SK-N-MC (cell line): ENCODE data around the gene ATXN7L1.
A peak's percentile ranks its signal among the peaks of the same experiment; 100 is the strongest.

Experiments used
- DNase-seq: peaks from one replicate; pipeline ENCODE4 v3.0.0-alpha.2; 2011; ENCODE audit warnings: low read depth, low spot score
- H3K27ac ChIP-seq: fragments of 200-600 bp; sonication (generic); 2 replicates; pipeline ENCODE4 v1.5.1; 2016; ENCODE audit warnings: mixed run types
- H3K36me3 ChIP-seq: fragments of 200-600 bp; sonication (generic); 2 replicates; pipeline ENCODE4 v1.6.1; 2017; ENCODE audit warnings: antibody characterized with exemption, low read length, mixed read lengths; ENCODE audit not compliant: insufficient read depth
- H3K4me3 ChIP-seq: fragments of 200-600 bp; sonication (generic); 2 replicates; pipeline ENCODE4 v1.5.1; 2016
- H3K9ac ChIP-seq: fragments of 200-600 bp; sonication (generic); 2 replicates; pipeline ENCODE4 v1.8.0; 2017; ENCODE audit warnings: mixed run types, mixed read lengths; ENCODE audit not compliant: insufficient read length
- H3K9me3 ChIP-seq: fragments of 200-600 bp; sonication (generic); 2 replicates; pipeline ENCODE4 v1.6.1; 2017; ENCODE audit warnings: low read depth, mild to moderate bottlenecking, antibody characterized with exemption, low read length, moderate library complexity, mixed read lengths
- EZH2 ChIP-seq: fragments of 200-600 bp; sonication (generic); IDR thresholded peaks from one replicate; pipeline ENCODE4 v1.6.1; 2017; ENCODE audit warnings: antibody characterized with exemption
- FOXP2 ChIP-seq: optimal IDR thresholded peaks from 2 replicates; pipeline ENCODE3; 2011; ENCODE audit warnings: mild to moderate bottlenecking, moderate library complexity; ENCODE audit not compliant: insufficient read depth; ENCODE audit errors: extremely low read length, control extremely low read depth
- POLR2AphosphoS5 ChIP-seq: IDR thresholded peaks from 2 replicates; pipeline ENCODE4 v1.6.1; 2012; ENCODE audit warnings: mild to moderate bottlenecking, low read depth, low read length, borderline replicate concordance

The ATXN7L1 gene

DNA sequence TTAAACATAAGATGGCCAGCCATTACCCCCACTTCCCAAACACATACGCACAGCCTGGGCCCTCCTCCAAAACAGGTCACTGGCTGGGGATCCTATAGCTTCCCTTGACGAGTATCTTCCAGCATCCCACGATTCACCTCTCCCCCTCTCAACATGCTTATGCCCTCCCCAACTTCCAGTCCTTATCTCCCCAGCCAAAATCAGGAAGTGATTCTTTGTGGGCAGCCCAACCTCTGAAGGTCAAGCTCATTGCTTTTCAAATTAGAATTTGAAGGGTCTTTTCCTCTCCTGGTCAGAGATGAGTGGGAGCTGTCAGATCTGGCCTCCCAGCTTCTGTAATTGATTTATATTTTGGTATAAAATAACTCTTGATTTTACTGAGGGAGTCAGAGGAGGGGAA, 133.6 kb downstream of the ATXN7L1 start:
- no peak overlapping the region for H3K9ac ChIP-seq
- H3K36me3 ChIP-seq, result no peaks in the 10 kb centered on the region
- DNase-seq, result no peak
- H3K4me3 ChIP-seq, result no peak overlapping the region
- no peaks in the 10 kb centered on the region for H3K9me3 ChIP-seq
- no peak for TF ChIP-seq POLR2AphosphoS5
- no peak for TF ChIP-seq FOXP2
- no peak for TF ChIP-seq EZH2
- H3K27ac ChIP-seq, result no peak overlapping the region

DNA sequence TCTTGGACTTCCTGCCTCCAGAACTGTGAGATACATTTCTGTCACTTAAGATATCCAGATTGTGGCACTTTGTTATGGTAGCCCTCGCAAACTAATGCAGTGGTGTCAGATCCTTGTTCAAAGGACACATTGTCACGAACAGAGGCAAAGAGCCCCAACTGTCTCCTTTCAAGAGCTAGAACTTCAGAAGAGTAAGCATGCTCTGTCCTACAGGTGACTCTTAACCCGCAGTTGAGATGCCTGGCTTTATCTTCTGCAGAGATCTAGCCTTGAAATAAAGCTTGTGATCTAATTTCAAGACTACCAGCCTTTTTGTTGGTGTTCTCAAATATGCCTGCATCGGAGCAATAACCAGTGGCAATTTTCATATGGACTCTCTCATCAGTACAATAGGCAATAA, 134.4 kb downstream of the ATXN7L1 start:
- TF ChIP-seq POLR2AphosphoS5 (no peak), EZH2 (no peak), FOXP2 (no peak)
- Histone ChIP-seq H3K36me3 (no peaks in the 10 kb centered on the region), H3K27ac (no peak overlapping the region), H3K4me3 (no peak overlapping the region), H3K9me3 (no peaks in the 10 kb centered on the region), H3K9ac (no peak overlapping the region)
- no peak for DNase-seq

DNA sequence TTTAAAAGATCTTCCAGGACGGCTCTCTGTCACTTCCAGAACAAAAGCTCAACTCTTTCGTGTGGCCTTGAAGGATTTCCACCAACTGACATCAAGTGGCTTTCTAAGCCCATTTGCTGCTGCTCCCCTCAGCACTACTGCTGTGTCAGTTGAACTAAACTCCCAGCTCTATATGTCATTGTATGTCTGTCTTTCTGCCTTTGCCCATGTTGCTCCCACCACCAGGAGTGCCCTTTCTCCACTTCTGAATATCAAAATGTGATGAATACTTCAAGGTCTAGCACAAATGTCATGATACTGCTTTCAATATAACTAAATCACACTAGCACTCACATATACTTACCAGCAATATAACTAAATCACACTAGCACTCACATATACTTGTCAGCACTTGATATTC, 138.3 kb downstream of the ATXN7L1 start:
- H3K9me3 ChIP-seq, result no peaks in the 10 kb centered on the region
- no peak for DNase-seq
- TF ChIP-seq EZH2 (no peak), POLR2AphosphoS5 (no peak), FOXP2 (no peak)
- no peaks in the 10 kb centered on the region for H3K36me3 ChIP-seq
- no peak overlapping the region for H3K9ac ChIP-seq
- H3K27ac ChIP-seq, result no peak overlapping the region
- no peak overlapping the region for H3K4me3 ChIP-seq

DNA sequence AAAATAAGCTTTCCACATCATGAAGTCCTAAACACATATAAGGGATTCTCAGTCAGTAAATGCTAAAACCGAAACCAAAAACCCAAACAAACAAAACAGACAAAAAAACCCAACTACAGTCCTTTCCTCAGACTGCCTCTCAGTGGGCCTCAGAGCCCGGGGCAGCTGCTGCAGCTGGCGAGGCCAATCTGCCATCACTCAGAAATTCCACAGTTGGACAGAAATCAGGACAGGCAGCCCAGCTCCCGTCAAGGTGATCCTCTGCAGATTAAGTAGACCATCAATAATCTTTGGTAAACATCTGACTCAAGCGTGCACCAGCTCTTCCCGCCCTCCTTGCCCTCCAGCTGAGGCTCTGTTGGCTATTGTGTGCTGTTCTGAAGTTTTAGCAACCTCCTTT, 142.2 kb downstream of the ATXN7L1 start:
- no peak for TF ChIP-seq POLR2AphosphoS5
- TF ChIP-seq FOXP2, result no peak
- TF ChIP-seq EZH2, result no peak
- no peak overlapping the region for H3K27ac ChIP-seq
- H3K4me3 ChIP-seq, result no peak overlapping the region
- no peak overlapping the region for H3K9ac ChIP-seq
- DNase-seq, result no peak
- no peaks in the 10 kb centered on the region for H3K36me3 ChIP-seq
- H3K9me3 ChIP-seq, result no peaks in the 10 kb centered on the region

DNA sequence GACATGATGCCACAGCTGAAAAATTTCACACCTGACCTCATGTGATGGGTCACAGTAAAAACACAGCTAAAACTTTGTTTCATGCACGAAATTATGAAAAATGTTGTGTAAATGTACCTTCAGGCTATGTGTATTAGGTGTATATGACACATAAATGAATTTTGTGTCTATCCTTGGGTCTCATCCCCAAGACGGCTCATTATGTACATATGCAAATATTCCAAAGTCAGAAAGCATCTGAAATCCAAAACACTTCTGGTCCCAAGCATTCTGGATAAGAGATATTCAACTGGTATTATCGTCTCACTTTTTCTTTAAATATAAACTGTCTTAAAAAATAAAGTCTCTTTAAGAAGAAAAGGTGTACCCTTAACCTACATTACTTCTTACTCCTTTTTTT, 145.4 kb downstream of the ATXN7L1 start:
- no peaks in the 10 kb centered on the region for H3K9me3 ChIP-seq
- no peak overlapping the region for H3K9ac ChIP-seq
- DNase-seq, result no peak
- TF ChIP-seq EZH2 (no peak), FOXP2 (no peak), POLR2AphosphoS5 (no peak)
- H3K4me3 ChIP-seq, result no peak overlapping the region
- no peaks in the 10 kb centered on the region for H3K36me3 ChIP-seq
- no peak overlapping the region for H3K27ac ChIP-seq

DNA sequence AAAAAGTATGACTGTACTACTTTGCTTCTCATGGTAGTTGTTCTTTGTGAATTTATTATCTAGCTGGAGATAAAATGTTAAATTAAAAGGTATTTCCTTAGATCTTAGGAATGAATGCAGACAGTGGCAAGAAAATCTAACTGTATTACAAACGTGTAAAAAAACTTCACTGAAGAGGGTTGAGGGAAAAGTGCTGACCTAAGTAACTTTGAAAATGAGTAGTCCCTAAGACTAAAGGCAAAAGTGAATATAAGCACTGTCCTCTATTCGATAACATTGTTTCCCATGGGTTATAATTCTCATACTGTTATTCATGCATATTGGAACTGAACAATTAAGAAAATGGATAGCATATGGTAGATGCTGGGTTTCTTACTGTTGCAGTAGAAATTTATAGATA, 148.4 kb downstream of the ATXN7L1 start:
- no peak overlapping the region for H3K4me3 ChIP-seq
- DNase-seq, result no peak
- H3K9ac ChIP-seq, result no peak overlapping the region
- TF ChIP-seq EZH2 (no peak), POLR2AphosphoS5 (no peak), FOXP2 (no peak)
- H3K36me3 ChIP-seq, result no peaks in the 10 kb centered on the region
- no peaks in the 10 kb centered on the region for H3K9me3 ChIP-seq
- peak overlapping the region; percentile 22; the same call in 1 of the 2 replicates for H3K27ac ChIP-seq

DNA sequence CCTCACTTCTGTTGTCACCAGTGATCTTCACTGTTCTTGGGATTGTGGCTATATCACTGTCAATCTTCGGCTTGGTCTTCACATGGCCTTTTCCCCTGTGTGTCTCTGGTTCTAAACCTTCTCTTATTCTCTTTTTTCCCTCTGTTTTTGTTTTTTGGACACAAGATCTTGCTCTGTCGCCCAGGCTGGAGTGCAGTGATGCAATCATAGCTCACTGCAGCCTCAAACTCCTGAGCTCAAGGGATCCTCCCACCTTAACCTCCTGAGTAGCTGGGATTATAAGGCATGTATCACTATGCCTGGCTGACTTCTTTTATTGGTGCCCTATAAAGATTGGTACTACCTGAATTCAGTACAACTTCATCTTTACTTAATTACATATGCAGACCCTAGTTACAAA, 151.7 kb downstream of the ATXN7L1 start:
- Histone ChIP-seq H3K36me3 (no peaks in the 10 kb centered on the region), H3K27ac (no peak overlapping the region), H3K9ac (no peak overlapping the region), H3K4me3 (no peak overlapping the region), H3K9me3 (no peaks in the 10 kb centered on the region)
- TF ChIP-seq FOXP2 (no peak), POLR2AphosphoS5 (no peak), EZH2 (no peak)
- DNase-seq, result no peak

DNA sequence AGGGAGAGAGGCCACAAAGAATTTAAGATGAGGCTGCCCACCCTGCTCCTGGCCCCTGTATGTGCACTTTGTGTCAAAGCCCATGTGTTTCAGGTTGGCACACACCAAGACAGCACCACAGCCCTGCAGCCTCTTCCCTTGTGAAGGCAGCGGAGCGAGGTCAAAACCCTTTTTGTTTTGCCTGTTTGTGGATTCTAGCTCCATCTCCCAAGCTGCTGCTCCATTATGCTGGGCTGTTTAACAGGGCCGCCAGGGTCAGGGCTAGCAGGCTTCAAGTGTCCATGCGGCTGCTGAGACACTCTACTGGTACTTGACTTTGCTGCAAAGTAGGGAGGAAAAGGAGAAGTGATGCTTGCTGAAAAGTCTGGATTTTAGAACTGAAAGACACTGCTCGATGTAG, 152.8 kb downstream of the ATXN7L1 start:
- DNase-seq, result no peak
- Histone ChIP-seq H3K36me3 (no peaks in the 10 kb centered on the region), H3K4me3 (no peak overlapping the region), H3K27ac (no peak overlapping the region), H3K9ac (no peak overlapping the region), H3K9me3 (no peaks in the 10 kb centered on the region)
- TF ChIP-seq POLR2AphosphoS5 (no peak), FOXP2 (no peak), EZH2 (no peak)

DNA sequence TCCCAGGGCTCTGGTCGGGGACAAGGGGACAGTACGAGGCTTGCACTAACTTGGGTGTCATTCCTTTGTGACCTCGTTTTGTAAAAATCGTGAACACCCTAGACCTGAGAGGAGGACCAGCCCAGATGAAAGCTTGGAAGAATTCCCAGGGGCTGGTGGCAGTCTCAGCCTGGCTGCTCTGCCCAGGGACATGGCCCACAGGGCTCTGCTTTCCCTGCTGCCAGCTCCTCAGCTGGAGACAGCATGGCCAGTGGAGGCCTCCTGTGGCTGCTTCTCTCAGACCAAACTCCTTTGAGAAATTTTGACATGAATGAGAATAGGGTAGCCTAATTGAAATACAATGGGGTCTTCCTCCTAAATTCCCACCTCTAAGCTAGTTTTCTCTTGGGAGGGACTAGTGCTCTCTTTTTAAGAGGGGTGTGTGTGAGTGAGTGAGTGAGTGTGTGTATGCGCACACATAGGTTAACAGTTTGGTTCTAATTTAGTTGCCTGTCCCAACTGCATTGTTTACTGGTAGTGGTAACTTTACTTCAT, 154.8 kb downstream of the ATXN7L1 start:
- H3K27ac ChIP-seq, result no peak overlapping the region
- no peak overlapping the region for H3K4me3 ChIP-seq
- TF ChIP-seq POLR2AphosphoS5 (no peak), EZH2 (no peak), FOXP2 (no peak)
- H3K36me3 ChIP-seq, result no peaks in the 10 kb centered on the region
- no peaks in the 10 kb centered on the region for H3K9me3 ChIP-seq
- H3K9ac ChIP-seq, result no peak overlapping the region
- DNase-seq, result no peak

DNA sequence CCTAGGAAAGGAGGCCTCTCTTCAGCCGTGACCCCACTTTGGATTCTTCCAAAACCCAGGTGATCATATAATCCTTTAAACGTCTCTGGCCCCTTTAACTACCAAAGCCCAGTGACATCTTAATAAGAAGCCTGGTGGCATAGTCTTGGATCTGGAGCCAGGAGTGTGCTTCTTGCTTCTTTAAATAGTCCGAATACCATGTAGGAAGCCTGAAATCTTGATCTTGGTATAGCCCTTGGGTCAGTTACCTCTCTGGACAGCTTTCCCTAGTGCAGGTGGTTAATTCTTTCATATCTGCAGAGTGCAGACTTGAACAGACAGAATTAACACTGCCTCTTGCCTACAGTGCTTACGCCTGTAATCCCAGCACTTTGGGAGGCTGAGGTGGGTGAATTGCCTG, 156.5 kb downstream of the ATXN7L1 start:
- H3K27ac ChIP-seq, result no peak overlapping the region
- H3K9ac ChIP-seq, result no peak overlapping the region
- H3K4me3 ChIP-seq, result no peak overlapping the region
- TF ChIP-seq POLR2AphosphoS5, result no peak
- TF ChIP-seq FOXP2, result no peak
- TF ChIP-seq EZH2, result no peak
- no peaks in the 10 kb centered on the region for H3K36me3 ChIP-seq
- no peaks in the 10 kb centered on the region for H3K9me3 ChIP-seq
- no peak for DNase-seq

DNA sequence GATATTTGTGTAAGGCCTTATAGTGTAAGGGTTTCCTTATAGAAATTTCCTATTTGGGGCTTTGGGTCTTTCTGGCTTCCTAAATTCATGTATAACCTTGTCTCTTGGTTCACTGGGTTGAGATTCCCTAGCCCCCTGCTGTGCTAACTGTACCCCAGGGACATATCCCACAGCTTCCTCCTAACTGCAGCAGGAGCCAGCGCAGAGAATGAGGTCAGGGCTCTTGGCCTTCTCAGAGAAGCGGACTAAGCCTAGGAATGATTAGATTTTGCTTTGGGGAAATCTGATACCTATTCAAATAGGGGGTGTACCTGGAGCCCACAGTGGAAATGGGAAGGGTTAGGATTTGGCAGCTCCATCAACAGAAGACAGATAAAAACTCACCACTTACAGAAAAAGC, 157.0 kb downstream of the ATXN7L1 start:
- no peak overlapping the region for H3K27ac ChIP-seq
- no peak overlapping the region for H3K9ac ChIP-seq
- H3K4me3 ChIP-seq, result no peak overlapping the region
- no peak for DNase-seq
- TF ChIP-seq EZH2 (no peak), POLR2AphosphoS5 (no peak), FOXP2 (no peak)
- no peaks in the 10 kb centered on the region for H3K9me3 ChIP-seq
- H3K36me3 ChIP-seq, result no peaks in the 10 kb centered on the region
